Neural crest cell (in vitro differentiated cells): ENCODE measurements around the gene DEF6. TPM values are rescaled to one million over a fixed set of nuclear protein-coding genes. Genes with fewer than 3 reads are reported as not detected.

Experiments used
- DNase-seq: peaks from one replicate; pipeline ENCODE4 v3.0.0; 2021; ENCODE audit warnings: low read depth, mixed read lengths, low spot score
- H3K27ac Mint-ChIP-seq: one replicate; pipeline ENCODE4 v1.8.0; 2021; ENCODE audit warnings: mild to moderate bottlenecking, mixed read lengths; ENCODE audit not compliant: unreplicated experiment
- H3K27me3 Mint-ChIP-seq: 2 replicates; pipeline ENCODE4 v1.8.0; 2021; ENCODE audit warnings: low read depth, mild to moderate bottlenecking, mixed read lengths
- H3K36me3 Mint-ChIP-seq: 2 replicates; pipeline ENCODE4 v1.8.0; 2021; ENCODE audit warnings: low read depth, mild to moderate bottlenecking, mixed read lengths
- H3K4me1 Mint-ChIP-seq: 2 replicates; pipeline ENCODE4 v1.8.0; 2021; ENCODE audit warnings: mixed read lengths
- H3K4me3 Mint-ChIP-seq: one replicate; pipeline ENCODE4 v1.8.0; 2021; ENCODE audit warnings: mild to moderate bottlenecking, mixed read lengths
- H3K9me3 Mint-ChIP-seq: 2 replicates; pipeline ENCODE4 v1.8.0; 2021; ENCODE audit warnings: mixed read lengths
- total RNA-seq: library from RNA; stranded (reverse); gene quantifications from 2 replicates; pipeline ENCODE4 v1.2.1, GENCODE V29; 2021
- TF ChIP-seq, protein P1 (sequence below): fragments of 200-600 bp; sonication (generic); conservative IDR thresholded peaks from 2 replicates; pipeline ENCODE4 v1.5.0; 2021; ENCODE audit warnings: antibody characterized with exemption, mild to moderate bottlenecking

DEF6 gene
- total RNA-seq, 1 donor from 2014 or later, result 1.9 TPM

DNA sequence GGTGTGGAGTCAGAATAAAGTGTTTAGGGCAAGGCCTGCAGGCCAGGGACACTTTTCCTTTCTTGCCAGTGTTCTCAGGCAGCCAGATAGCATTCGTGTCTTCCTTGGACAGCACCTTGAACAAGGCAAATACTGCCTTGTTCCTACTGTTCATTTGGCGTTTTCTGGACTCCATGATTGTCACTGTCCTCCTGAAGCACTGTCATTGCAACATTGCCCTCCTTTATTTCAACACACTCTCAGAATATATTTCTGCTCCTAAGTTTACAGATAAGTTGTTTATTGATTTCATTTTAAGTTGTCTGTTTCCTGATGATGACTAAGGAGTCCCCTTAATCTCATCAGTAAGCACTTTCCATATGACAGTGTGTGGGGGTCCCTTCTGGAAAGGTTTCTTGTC is 15.1 kb upstream of the DEF6 start:
- Mint-ChIP-seq H3K36me3 (peaks cover 6% of the 10 kb centered on the region), H3K9me3 (no peaks in the 10 kb centered on the region), H3K27me3 (no peaks in the 10 kb centered on the region), H3K4me3 (no peak overlapping the region), H3K4me1 (no peaks in the 10 kb centered on the region), H3K27ac (no peak overlapping the region)
- DNase-seq, result no peak
- TF ChIP-seq, protein P1, sequence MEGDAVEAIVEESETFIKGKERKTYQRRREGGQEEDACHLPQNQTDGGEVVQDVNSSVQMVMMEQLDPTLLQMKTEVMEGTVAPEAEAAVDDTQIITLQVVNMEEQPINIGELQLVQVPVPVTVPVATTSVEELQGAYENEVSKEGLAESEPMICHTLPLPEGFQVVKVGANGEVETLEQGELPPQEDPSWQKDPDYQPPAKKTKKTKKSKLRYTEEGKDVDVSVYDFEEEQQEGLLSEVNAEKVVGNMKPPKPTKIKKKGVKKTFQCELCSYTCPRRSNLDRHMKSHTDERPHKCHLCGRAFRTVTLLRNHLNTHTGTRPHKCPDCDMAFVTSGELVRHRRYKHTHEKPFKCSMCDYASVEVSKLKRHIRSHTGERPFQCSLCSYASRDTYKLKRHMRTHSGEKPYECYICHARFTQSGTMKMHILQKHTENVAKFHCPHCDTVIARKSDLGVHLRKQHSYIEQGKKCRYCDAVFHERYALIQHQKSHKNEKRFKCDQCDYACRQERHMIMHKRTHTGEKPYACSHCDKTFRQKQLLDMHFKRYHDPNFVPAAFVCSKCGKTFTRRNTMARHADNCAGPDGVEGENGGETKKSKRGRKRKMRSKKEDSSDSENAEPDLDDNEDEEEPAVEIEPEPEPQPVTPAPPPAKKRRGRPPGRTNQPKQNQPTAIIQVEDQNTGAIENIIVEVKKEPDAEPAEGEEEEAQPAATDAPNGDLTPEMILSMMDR, result no peak

GRCh38 chr6:35283361-35283760 is 14.3 kb upstream of the DEF6 start:
- no peak overlapping the region for H3K4me3 Mint-ChIP-seq

GRCh38 chr6:35287671-35288396 is 9.8 kb upstream of the DEF6 start:
- Mint-ChIP-seq H3K36me3 (peaks cover 4% of the 10 kb centered on the region), H3K27me3 (no peaks in the 10 kb centered on the region), H3K27ac (peak overlapping the region; percentile 75), H3K9me3 (no peaks in the 10 kb centered on the region), H3K4me3 (no peak overlapping the region), H3K4me1 (no peaks in the 10 kb centered on the region)
- TF ChIP-seq, protein P1, result no peak
- no peak for DNase-seq

More at GRCh38 chr6:35283361-35283760, 14.3 kb upstream of the DEF6 start:
- Mint-ChIP-seq H3K27me3 (no peaks in the 10 kb centered on the region), H3K27ac (no peak overlapping the region), H3K4me1 (no peaks in the 10 kb centered on the region), H3K36me3 (peaks cover 6% of the 10 kb centered on the region), H3K9me3 (no peaks in the 10 kb centered on the region)
- TF ChIP-seq, protein P1, result no peak
- no peak for DNase-seq

DNA sequence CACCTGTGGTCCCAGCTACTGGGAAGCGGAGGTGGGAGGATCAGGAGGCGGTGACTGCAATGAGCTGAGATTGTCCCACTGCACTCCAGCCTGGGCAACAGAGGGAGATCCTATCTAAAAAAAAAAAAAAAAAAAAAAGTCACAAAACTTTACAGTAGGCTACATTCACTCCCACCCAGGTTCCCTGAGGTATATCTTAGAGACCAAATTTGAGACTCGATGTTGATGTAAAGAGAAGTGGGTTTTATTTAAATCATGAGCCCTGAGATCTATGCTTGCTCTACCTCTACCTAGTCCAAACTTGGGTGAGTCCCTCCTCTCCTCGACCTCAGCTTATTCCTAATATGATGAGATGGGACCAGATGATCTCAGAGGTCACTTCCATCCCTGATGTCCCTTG is 8.8 kb upstream of the DEF6 start:
- no peak for DNase-seq
- Mint-ChIP-seq H3K27ac (no peak overlapping the region), H3K4me3 (no peak overlapping the region), H3K4me1 (no peaks in the 10 kb centered on the region), H3K36me3 (peaks cover 4% of the 10 kb centered on the region), H3K27me3 (no peaks in the 10 kb centered on the region), H3K9me3 (no peaks in the 10 kb centered on the region)
- TF ChIP-seq, protein P1, result no peak

DNA sequence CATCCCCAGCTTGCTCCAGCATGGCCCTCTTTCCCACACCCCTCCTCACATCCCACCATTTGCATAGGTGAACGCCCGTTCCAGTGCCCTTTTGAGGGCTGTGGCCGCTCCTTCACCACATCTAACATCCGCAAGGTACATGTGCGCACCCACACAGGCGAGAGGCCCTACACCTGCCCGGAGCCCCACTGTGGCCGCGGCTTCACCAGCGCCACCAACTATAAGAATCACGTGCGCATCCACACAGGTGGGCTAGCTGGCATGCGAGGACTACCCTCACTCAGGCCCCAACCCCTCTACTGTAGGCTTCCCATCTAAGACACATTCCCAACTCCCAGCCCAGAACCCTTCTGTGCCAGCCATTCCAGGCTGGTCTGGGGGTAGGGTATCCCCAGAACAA is 6.1 kb upstream of the DEF6 start:
- Mint-ChIP-seq H3K4me3 (no peak overlapping the region), H3K9me3 (no peaks in the 10 kb centered on the region), H3K36me3 (peaks cover 7% of the 10 kb centered on the region), H3K27ac (no peak overlapping the region), H3K27me3 (no peaks in the 10 kb centered on the region), H3K4me1 (no peaks in the 10 kb centered on the region)
- DNase-seq, result no peak
- TF ChIP-seq, protein P1, result no peak
